OCI-LY3 (cell line): ENCODE data around the gene EFNA2.
"Not testable (repeated sequence)": the region's sequence is repeated elsewhere in the genome, so short reads cannot be mapped to it uniquely, and the experiment has no call there.

Experiments used
- H2AFZ ChIP-seq: fragments of 200-600, 300-600 bp; shearing (Covaris generic); 2 replicates; pipeline ENCODE4 v1.6.0; 2014; ENCODE audit warnings: antibody characterized with exemption, low read depth, low read length
- H3K27ac ChIP-seq: fragments of 200-600, 300-600 bp; sonication (generic); 2 replicates; pipeline ENCODE4 v1.5.1; 2014; ENCODE audit warnings: mild to moderate bottlenecking, low read length, moderate library complexity, mixed read lengths
- H3K27me3 ChIP-seq: fragments of 200-600, 300-600 bp; sonication (generic); 2 replicates; pipeline ENCODE4 v1.6.1; 2014; ENCODE audit warnings: low read depth, low read length, mixed read lengths
- H3K36me3 ChIP-seq: fragments of 200-600, 300-600 bp; sonication (generic); replicated peaks from 2 replicates; pipeline ENCODE3; 2014; ENCODE audit warnings: low read depth, low read length, mixed read lengths
- H3K4me1 ChIP-seq: fragments of 300-600, 200-600 bp; sonication (generic); 2 replicates; pipeline ENCODE4 v1.6.1; 2014; ENCODE audit warnings: low read length, mixed read lengths
- H3K4me2 ChIP-seq: fragments of 200-600, 300-600 bp; sonication (generic); 2 replicates; pipeline ENCODE4 v1.6.1; 2014; ENCODE audit warnings: low read length, mixed read lengths
- H3K4me3 ChIP-seq: fragments of 300-600, 200-600 bp; sonication (generic); 2 replicates; pipeline ENCODE4 v1.5.1; 2014; ENCODE audit warnings: antibody characterized with exemption, mild to moderate bottlenecking, low read length, moderate library complexity
- H3K79me2 ChIP-seq: fragments of 300-600, 200-600 bp; shearing (Covaris generic); 2 replicates; pipeline ENCODE4 v1.6.1; 2014; ENCODE audit warnings: mild to moderate bottlenecking, low read length, mixed read lengths
- H3K9ac ChIP-seq: fragments of 300-600, 200-600 bp; shearing (Covaris generic); 2 replicates; pipeline ENCODE4 v1.6.0; 2014; ENCODE audit warnings: mild to moderate bottlenecking, low read length, moderate library complexity
- H3K9me3 ChIP-seq: fragments of 200-600, 300-600 bp; shearing (Covaris generic); 2 replicates; pipeline ENCODE4 v1.6.1; 2014; ENCODE audit warnings: low read length, mixed read lengths; ENCODE audit not compliant: insufficient read depth
- H4K20me1 ChIP-seq: fragments of 200-600, 300-600 bp; sonication (generic); 2 replicates; pipeline ENCODE4 v1.6.1; 2016; ENCODE audit warnings: low read length, mixed read lengths; ENCODE audit not compliant: insufficient read depth
- CTCF ChIP-seq: fragments of 200-600, 300-600 bp; sonication (generic); IDR thresholded peaks from 2 replicates; pipeline ENCODE4 v1.5.1; 2014; ENCODE audit warnings: antibody characterized with exemption, low read length, low read depth
- EZH2phosphoT487 ChIP-seq: fragments of 200-600 bp; shearing (Covaris generic); IDR thresholded peaks from 2 replicates; pipeline ENCODE4 v1.6.1; 2018; ENCODE audit warnings: antibody characterized with exemption, mixed run types, low read depth

EFNA2 gene

GRCh38 chr19:1245494-1246264 lies 40.0 kb upstream of the EFNA2 start:
- Histone ChIP-seq H3K79me2 (peaks cover 20% of the 10 kb centered on the region), H2AFZ (no peak overlapping the region), H3K9me3 (no peaks in the 10 kb centered on the region), H3K36me3 (peaks cover 6% of the 10 kb centered on the region), H3K27me3 (no peaks in the 10 kb centered on the region), H3K4me2 (no peak overlapping the region), H3K27ac (no peak overlapping the region), H3K4me1 (peaks cover 27% of the 10 kb centered on the region), H3K9ac (no peak overlapping the region), H4K20me1 (no peaks in the 10 kb centered on the region), H3K4me3 (no peak overlapping the region)
- TF ChIP-seq EZH2phosphoT487 (no peak), CTCF (no peak)

GRCh38 chr19:1246265-1247087 lies 39.2 kb upstream of the EFNA2 start:
- H3K4me3 ChIP-seq, H3K27me3 ChIP-seq, H3K9ac ChIP-seq, H3K4me2 ChIP-seq, H3K27ac ChIP-seq, H2AFZ ChIP-seq, H3K9me3 ChIP-seq, H4K20me1 ChIP-seq: not testable (repeated sequence)
- Histone ChIP-seq H3K4me1 (peaks cover 21% of the 10 kb centered on the region), H3K79me2 (peaks cover 28% of the 10 kb centered on the region), H3K36me3 (peaks cover 11% of the 10 kb centered on the region)

- H3K79me2 ChIP-seq: peaks cover 31% of the 10 kb centered on the region
- H3K4me3 ChIP-seq: peak overlapping the region; percentile 78
- H3K36me3 ChIP-seq: peaks cover 22% of the 10 kb centered on the region
- H2AFZ ChIP-seq: no peak overlapping the region
- peak overlapping the region; percentile 70 for H3K4me2 ChIP-seq
- H3K9me3 ChIP-seq: no peaks in the 10 kb centered on the region
- H3K9ac ChIP-seq: peak overlapping the region; percentile 82; the same call in 1 of the 2 replicates
- no peaks in the 10 kb centered on the region for H4K20me1 ChIP-seq
- H3K27ac ChIP-seq: peak overlapping the region; percentile 81; the same call in 1 of the 2 replicates
- no peak for TF ChIP-seq CTCF
- H3K27me3 ChIP-seq: no peaks in the 10 kb centered on the region
- H3K4me1 ChIP-seq: peaks cover 29% of the 10 kb centered on the region
Observed at GRCh38 chr19:1247748-1248138, 37.9 kb upstream of the EFNA2 start.

DNA sequence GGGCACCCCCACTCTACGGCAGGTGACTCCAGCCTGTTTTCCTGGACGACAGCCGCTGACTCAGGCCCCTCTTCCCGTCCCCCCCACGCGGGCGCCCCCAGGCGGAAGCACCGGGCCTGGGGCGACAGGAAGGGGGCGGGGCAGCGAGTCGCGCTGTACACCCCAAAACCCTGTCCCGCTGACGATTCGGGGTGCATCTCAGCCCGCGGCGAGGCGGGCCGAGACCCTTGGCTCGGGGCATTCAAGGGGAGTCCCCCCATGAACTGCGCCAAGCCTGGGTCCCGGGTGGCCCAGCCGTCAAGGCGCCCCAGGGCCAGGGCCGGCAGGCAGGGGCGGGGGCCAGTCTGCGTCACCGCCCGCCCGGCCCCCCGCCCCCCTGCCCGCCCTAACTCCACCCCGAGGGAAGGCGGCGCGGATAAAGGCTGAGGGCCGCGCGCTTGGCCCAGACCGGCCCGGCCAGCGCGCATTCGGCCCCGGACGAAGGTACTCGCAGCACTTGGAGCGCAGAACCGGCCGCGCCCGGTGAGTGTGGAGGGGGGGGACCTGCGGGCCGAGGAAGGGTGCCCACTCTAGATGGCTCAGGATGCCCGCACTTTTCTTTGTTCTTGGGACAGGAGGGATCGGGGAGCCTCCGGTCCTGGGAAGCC lies 37.4 kb upstream of the EFNA2 start, which contains the start of gene MIDN:
TSS of gene MIDN (plus strand) at position 445 of the 647 bp plus-strand sequence. CDS start 1,714 bp downstream, outside the sequence.
- H3K4me3 ChIP-seq: peak within 1 kb of the TSS; percentile 78
- peaks cover 36% of the 10 kb centered on the region for H3K79me2 ChIP-seq
- no peak for TF ChIP-seq EZH2phosphoT487
- TF ChIP-seq CTCF: peak; percentile 60
- no peaks in the 10 kb centered on the region for H3K27me3 ChIP-seq
- H3K9me3 ChIP-seq: no peaks in the 10 kb centered on the region
- peaks cover under 1% of the 10 kb centered on the region; the same call in 1 of the 2 replicates for H4K20me1 ChIP-seq
- H2AFZ ChIP-seq: no peak within 1 kb of the TSS
- peak within 1 kb of the TSS; percentile 93 for H3K9ac ChIP-seq
- H3K4me2 ChIP-seq: peak within 1 kb of the TSS; percentile 70
- H3K36me3 ChIP-seq: peaks cover 22% of the 10 kb centered on the region
- peaks cover 33% of the 10 kb centered on the region for H3K4me1 ChIP-seq
- H3K27ac ChIP-seq: peak within 1 kb of the TSS; percentile 81
